Thyroid gland (tissue), 4 donors: ENCODE data around the gene NTRK2. TPM values are rescaled to one million over a fixed set of nuclear protein-coding genes. Genes with fewer than 3 reads are reported as not detected.

Experiments used
- DNase-seq, 2 donors: peaks; one replicate each; pipeline ENCODE4 v3.0.0-alpha.2; 2019
- H3K27ac ChIP-seq, 3 donors: fragments of 200-600 bp; sonication (generic); 1 replicate in 2 of 3; 2 replicates in 1 of 3; pipeline ENCODE4 v1.5.1; 2016 to 2019; ENCODE audit warnings: mild to moderate bottlenecking in 1 of 3, moderate library complexity in 1 of 3
- H3K27me3 ChIP-seq: fragments of 200-600 bp; sonication (generic); one replicate; pipeline ENCODE4 v1.5.1; 2019
- H3K36me3 ChIP-seq, 2 donors: fragments of 200-600 bp; sonication (generic); one replicate each; pipeline ENCODE4 v1.5.1; 2016 to 2019
- H3K4me1 ChIP-seq, 2 donors: fragments of 200-600 bp; sonication (generic); one replicate each; pipeline ENCODE4 v1.5.1; 2017 to 2019
- H3K4me3 ChIP-seq, 3 donors: fragments of 200-600 bp; sonication (generic); replicated peaks in 1 of 3; 1 replicate in 2 of 3; 2 replicates in 1 of 3; pipeline ENCODE4 v1.5.1; 2016; ENCODE audit warnings: mild to moderate bottlenecking in 1 of 3
- H3K9me3 ChIP-seq: fragments of 200-600 bp; sonication (generic); one replicate; pipeline ENCODE4 v1.5.1; 2017
- CTCF ChIP-seq, 6 experiments: fragments of 200-600 bp in 3 of 6; fragments of 450-650 bp in 3 of 6; sonication (generic) in 3 of 6; IDR thresholded peaks; one replicate each; pipeline ENCODE4 v1.5.1; 2016 to 2019; ENCODE audit warnings: antibody characterized with exemption in 6 of 6, mild to moderate bottlenecking in 2 of 6, inconsistent platforms in 1 of 6, moderate library complexity in 1 of 6
- POLR2A ChIP-seq, 2 donors: fragments of 450-650 bp; IDR thresholded peaks; one replicate each; pipeline ENCODE4 v1.6.1; 2017; ENCODE audit warnings: antibody characterized with exemption in 2 of 2, mild to moderate bottlenecking in 2 of 2, moderate library complexity in 1 of 2
- WGBS, 2 donors: methylation state at CpG; one replicate each; pipeline ENCODE4 v1.1.5; 2017; 5-methylcytosine and 5-hydroxymethylcytosine counted together
- intact Hi-C: fragments of 100-400 bp; cut with DNase I; formaldehyde crosslinking; loops from one replicate; pipeline ENCODE4 v1.15.1; 2023
- total RNA-seq, 4 donors: library from RNA; depleted of rRNA; stranded (reverse); fragments of >200 nt; gene quantifications; one replicate each; pipeline ENCODE4 v1.2.3, GENCODE V29; 2016

NTRK2 gene
- total RNA-seq, 4 donors from 2014 or later, result 92.0 to 186 (median 142) TPM

GRCh38 chr9:85025638-85026037 is 356.1 kb downstream of the NTRK2 start:
- Histone ChIP-seq H3K4me1 (no peaks in the 10 kb centered on the region), H3K36me3 (no peaks in the 10 kb centered on the region), H3K27ac (no peak overlapping the region), H3K27me3 (no peaks in the 10 kb centered on the region), H3K4me3 (no peak overlapping the region), H3K9me3 (no peaks in the 10 kb centered on the region)
- DNase-seq, result no peak
- intact Hi-C loops, result no loop called here
- 56 to 70% methylated on average over 1 of the region's 1 CpG for WGBS, 2 donors
- TF ChIP-seq CTCF (IDR thresholded peaks at IDR 0.05), result no peak
- TF ChIP-seq POLR2A (IDR thresholded peaks at IDR 0.05), result no peak

- intact Hi-C loops, result no loop called here
- TF ChIP-seq CTCF (IDR thresholded peaks at IDR 0.05), result no peak
- TF ChIP-seq POLR2A (IDR thresholded peaks at IDR 0.05), result no peak
- WGBS, 2 donors, result 86 to 89% methylated on average over 3 of the region's 3 CpGs
- no peaks in the 10 kb centered on the region for H3K36me3 ChIP-seq
- H3K27me3 ChIP-seq, result no peaks in the 10 kb centered on the region
- H3K4me3 ChIP-seq, result no peak overlapping the region
- H3K9me3 ChIP-seq, result no peaks in the 10 kb centered on the region
- H3K27ac ChIP-seq, result no peak overlapping the region
- no peak for DNase-seq
- no peaks in the 10 kb centered on the region for H3K4me1 ChIP-seq
Observed at GRCh38 chr9:85027870-85028269, 358.3 kb downstream of the NTRK2 start.

GRCh38 chr9:85030316-85030715 is 360.8 kb downstream of the NTRK2 start:
- intact Hi-C loops, result no loop called here
- TF ChIP-seq POLR2A (IDR thresholded peaks at IDR 0.05), result no peak
- TF ChIP-seq CTCF (IDR thresholded peaks at IDR 0.05), result no peak
- Histone ChIP-seq H3K36me3 (no peaks in the 10 kb centered on the region), H3K4me1 (no peaks in the 10 kb centered on the region), H3K27me3 (no peaks in the 10 kb centered on the region), H3K9me3 (no peaks in the 10 kb centered on the region), H3K27ac (no peak overlapping the region), H3K4me3 (no peak overlapping the region)
- WGBS, 2 donors, result 38 to 42% methylated on average over 1 of the region's 1 CpG
- no peak for DNase-seq

- Histone ChIP-seq H3K36me3 (no peaks in the 10 kb centered on the region), H3K4me1 (no peaks in the 10 kb centered on the region), H3K4me3 (no peak overlapping the region), H3K9me3 (no peaks in the 10 kb centered on the region), H3K27ac (no peak overlapping the region), H3K27me3 (peaks cover 4% of the 10 kb centered on the region)
- intact Hi-C loops, result no loop called here
- WGBS, 2 donors, result 94 to 100% methylated on average over 1 to 2 of the region's 2 CpGs
- no peak for DNase-seq
- no peak for TF ChIP-seq CTCF (IDR thresholded peaks at IDR 0.05)
- TF ChIP-seq POLR2A (IDR thresholded peaks at IDR 0.05), result no peak
Observed at GRCh38 chr9:85036496-85036895, 367.0 kb downstream of the NTRK2 start.

GRCh38 chr9:85038061-85038460 is 368.5 kb downstream of the NTRK2 start:
- no peaks in the 10 kb centered on the region for H3K36me3 ChIP-seq
- H3K4me3 ChIP-seq, result no peak overlapping the region
- H3K9me3 ChIP-seq, result no peaks in the 10 kb centered on the region
- H3K4me1 ChIP-seq, result no peaks in the 10 kb centered on the region
- H3K27me3 ChIP-seq, result peaks cover 4% of the 10 kb centered on the region
- H3K27ac ChIP-seq, result no peak overlapping the region
- no peak for DNase-seq
- WGBS, 2 donors, result 54 to 77% methylated on average over 2 of the region's 2 CpGs
- TF ChIP-seq CTCF (IDR thresholded peaks at IDR 0.05) (no peak), POLR2A (IDR thresholded peaks at IDR 0.05) (no peak)
- intact Hi-C loops, result no loop called here
